Lower leg skin (tissue), 4 donors: Measurements from ENCODE around the gene MCM10. TPM values are rescaled to one million over a fixed set of nuclear protein-coding genes. Genes with fewer than 3 reads are reported as not detected.

Experiments
- DNase-seq, 2 donors: peaks; one replicate each; pipeline ENCODE4 v3.0.0-alpha.2; 2019; ENCODE audit warnings: low spot score in 2 of 2
- H3K4me3 ChIP-seq: fragments of 200-600 bp; sonication (generic); 2 replicates; pipeline ENCODE4 v1.5.1; 2017; ENCODE audit warnings: mild to moderate bottlenecking, low read depth; ENCODE audit not compliant: poor library complexity, severe bottlenecking
- POLR2A ChIP-seq, 2 donors: fragments of 450-650 bp; IDR thresholded peaks; one replicate each; pipeline ENCODE4 v1.6.1; 2016 to 2017; ENCODE audit warnings: antibody characterized with exemption in 2 of 2, mild to moderate bottlenecking in 1 of 2, moderate library complexity in 1 of 2
- WGBS, 2 donors: methylation state at CpG; one replicate each; pipeline ENCODE4 v1.1.5; 2018; 5-methylcytosine and 5-hydroxymethylcytosine counted together
- intact Hi-C: fragments of 100-400 bp; cut with DNase I; formaldehyde crosslinking; loops from one replicate; pipeline ENCODE4 v1.15.0; 2023; ENCODE audit warnings: low total_unique reads
- total RNA-seq, 4 donors: library from RNA; depleted of rRNA; stranded (reverse); fragments of >200 nt; gene quantifications; one replicate each; pipeline ENCODE4 v1.1.0, GENCODE V29; 2016
- TF ChIP-seq, protein P1 (sequence below), 3 donors: fragments of 450-650 bp; IDR thresholded peaks; one replicate each; pipeline ENCODE4 v1.5.1; 2016; ENCODE audit warnings: antibody characterized with exemption in 3 of 3, mild to moderate bottlenecking in 3 of 3, moderate library complexity in 2 of 3

MCM10 gene
- total RNA-seq, 4 donors from 2014 or later = 0.08 to 1.5 (median 0.38) TPM

DNA sequence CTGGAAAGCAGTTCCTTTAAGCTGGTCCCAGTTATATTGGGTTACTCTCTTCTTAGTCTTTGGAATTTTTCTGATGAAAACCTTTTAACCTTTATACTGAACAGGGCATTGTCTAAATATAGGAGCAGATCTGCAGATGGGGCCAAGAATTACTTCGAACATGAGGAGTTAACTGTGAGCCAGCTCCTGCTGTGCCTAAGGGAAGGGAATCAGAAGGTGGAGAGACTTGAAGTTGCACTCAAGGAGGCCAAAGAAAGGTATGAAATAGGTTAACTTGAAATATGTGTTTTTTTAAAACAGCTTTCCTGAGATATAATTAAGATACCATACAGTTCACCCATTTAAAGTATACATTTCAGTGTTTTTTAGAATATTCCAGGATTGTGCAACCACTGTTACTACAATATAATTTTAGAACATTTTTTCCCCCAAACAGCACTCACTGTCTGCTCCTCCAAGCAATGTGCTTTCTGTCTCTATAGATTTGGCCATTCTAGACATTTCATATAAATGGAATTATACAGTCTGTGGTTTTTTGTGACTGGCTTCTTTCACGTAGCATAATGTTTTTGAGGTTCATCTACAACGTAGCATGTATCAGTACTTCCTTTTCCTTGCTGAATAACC, 42.5 kb upstream of the MCM10 start:
- TF ChIP-seq, protein P1, sequence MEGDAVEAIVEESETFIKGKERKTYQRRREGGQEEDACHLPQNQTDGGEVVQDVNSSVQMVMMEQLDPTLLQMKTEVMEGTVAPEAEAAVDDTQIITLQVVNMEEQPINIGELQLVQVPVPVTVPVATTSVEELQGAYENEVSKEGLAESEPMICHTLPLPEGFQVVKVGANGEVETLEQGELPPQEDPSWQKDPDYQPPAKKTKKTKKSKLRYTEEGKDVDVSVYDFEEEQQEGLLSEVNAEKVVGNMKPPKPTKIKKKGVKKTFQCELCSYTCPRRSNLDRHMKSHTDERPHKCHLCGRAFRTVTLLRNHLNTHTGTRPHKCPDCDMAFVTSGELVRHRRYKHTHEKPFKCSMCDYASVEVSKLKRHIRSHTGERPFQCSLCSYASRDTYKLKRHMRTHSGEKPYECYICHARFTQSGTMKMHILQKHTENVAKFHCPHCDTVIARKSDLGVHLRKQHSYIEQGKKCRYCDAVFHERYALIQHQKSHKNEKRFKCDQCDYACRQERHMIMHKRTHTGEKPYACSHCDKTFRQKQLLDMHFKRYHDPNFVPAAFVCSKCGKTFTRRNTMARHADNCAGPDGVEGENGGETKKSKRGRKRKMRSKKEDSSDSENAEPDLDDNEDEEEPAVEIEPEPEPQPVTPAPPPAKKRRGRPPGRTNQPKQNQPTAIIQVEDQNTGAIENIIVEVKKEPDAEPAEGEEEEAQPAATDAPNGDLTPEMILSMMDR (IDR thresholded peaks at IDR 0.05) = no peak
- no peak for TF ChIP-seq POLR2A (IDR thresholded peaks at IDR 0.05)
- DNase-seq = no peak
- no peak overlapping the region for H3K4me3 ChIP-seq
- intact Hi-C loops = no loop called here
- 76 to 80% methylated on average over 3 of the region's 3 CpGs for WGBS, 2 donors

DNA sequence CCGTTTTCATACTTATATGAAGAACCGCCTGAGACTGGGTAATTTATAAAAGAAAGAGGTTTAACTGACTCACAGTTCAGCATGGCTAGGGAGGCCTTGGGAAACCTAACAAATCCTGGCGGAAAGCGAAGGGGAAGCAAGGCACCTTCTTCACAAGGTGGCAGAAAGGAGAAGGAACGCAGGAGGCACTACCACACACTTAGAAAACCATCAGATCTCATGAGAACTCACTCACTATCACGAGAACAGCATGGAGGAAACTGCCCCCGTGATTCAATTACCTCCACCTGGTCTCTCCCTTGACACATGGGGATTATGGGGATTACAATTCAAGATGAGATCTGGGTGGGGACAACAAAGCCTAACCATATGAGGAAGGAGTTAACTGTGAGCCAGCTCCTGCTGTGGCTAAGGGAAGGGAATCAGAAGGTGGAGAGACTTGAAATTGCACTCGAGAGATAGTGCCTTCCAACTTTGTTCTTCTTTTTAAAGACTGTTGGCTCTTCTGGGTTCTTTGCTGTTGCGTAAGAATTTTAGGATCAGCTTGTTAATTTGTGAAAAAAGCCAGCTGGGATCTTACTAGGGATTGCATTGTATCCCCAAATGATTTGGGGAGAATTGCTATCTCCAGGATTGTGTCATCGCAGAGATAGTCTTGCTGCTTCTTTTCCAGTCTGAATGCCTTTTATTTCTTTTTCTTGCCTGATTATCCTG, 40.4 kb upstream of the MCM10 start:
- WGBS, 2 donors = 76 to 84% methylated on average over 10 of the region's 10 CpGs

DNA sequence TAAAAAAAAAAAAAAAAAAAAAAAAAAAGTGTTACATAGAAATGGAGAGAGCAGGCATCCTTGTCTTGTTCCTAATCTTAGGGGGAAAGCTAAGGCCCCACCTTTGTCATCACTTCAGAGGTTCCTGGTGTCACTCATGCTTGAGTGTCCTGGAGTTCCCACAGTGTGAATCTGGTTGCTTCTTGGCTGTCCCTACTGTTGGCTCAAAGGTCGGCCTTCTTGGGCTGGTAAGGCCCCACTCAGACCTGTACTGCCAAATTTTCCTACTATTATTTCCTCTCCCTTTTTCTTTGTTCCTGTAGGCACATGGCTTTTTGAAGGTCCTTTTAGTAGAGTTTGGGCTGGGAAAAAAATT, 39.9 kb upstream of the MCM10 start:
- 83 to 96% methylated on average over 1 of the region's 1 CpG for WGBS, 2 donors
- intact Hi-C loops = no loop called here
- H3K4me3 ChIP-seq = no peak overlapping the region
- DNase-seq = no peak
- TF ChIP-seq, protein P1 (IDR thresholded peaks at IDR 0.05) = no peak
- no peak for TF ChIP-seq POLR2A (IDR thresholded peaks at IDR 0.05)

More for the DNA sequence above, 40.4 kb upstream of the MCM10 start:
- DNase-seq = no peak
- intact Hi-C loops = no loop called here
- no peak overlapping the region for H3K4me3 ChIP-seq
- no peak for TF ChIP-seq POLR2A (IDR thresholded peaks at IDR 0.05)
- TF ChIP-seq, protein P1 (IDR thresholded peaks at IDR 0.05) = no peak

DNA sequence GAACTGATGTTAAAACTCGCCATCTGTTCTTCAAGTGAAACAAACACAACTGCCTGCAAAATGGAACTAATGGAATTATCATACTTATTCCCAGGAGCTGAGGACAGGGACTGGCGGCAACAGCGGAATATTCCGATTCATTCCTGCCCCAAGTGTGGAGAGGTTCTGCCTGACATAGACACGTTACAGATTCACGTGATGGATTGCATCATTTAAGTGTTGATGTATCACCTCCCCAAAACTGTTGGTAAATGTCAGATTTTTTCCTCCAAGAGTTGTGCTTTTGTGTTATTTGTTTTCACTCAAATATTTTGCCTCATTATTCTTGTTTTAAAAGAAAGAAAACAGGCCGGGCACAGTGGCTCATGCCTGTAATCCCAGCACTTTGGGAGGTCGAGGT, 24.7 kb upstream of the MCM10 start:
- TF ChIP-seq, protein P1 (IDR thresholded peaks at IDR 0.05) = no peak
- no peak for TF ChIP-seq POLR2A (IDR thresholded peaks at IDR 0.05)
- no peak overlapping the region for H3K4me3 ChIP-seq
- intact Hi-C loops = no loop called here
- no peak for DNase-seq
- 91 to 96% methylated on average over 8 of the region's 8 CpGs for WGBS, 2 donors

DNA sequence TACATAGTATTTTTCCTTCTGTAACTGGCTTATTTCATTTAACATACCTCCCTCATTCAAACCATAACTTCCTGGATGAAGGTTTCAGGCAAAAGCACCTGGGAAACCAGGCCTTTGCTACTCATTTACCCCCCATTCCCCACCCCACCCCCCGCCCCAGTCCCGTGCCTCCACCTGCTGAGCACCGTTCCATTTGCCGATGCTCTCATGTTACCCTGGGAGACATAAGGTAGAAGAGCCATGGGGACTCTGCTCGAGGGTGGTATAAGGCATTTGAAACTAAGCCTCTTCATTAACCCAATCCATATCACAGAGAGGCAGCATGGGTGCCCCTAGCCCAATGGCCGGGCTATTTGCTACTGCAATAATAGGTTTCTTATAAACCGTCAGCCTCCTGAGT, 22.2 kb upstream of the MCM10 start:
- no peak overlapping the region for H3K4me3 ChIP-seq
- no peak for DNase-seq
- 86 to 89% methylated on average over 7 of the region's 7 CpGs for WGBS, 2 donors
- TF ChIP-seq POLR2A (IDR thresholded peaks at IDR 0.05) = no peak
- TF ChIP-seq, protein P1 (IDR thresholded peaks at IDR 0.05) = no peak
- intact Hi-C loops = no loop called here
